Stimulated activated naive CD8-positive, alpha-beta T cell treated with anti-CD3 and anti-CD28 coated beads, Interleukin-15, Interleukin-2, amounts not matched to agents 100 U/mL and 50 U/mL, for 24 hours (primary cell): ENCODE measurements around the gene HRC.
"Not testable (repeated sequence)": the region's sequence is repeated elsewhere in the genome, so short reads cannot be mapped to it uniquely, and the experiment has no call there.

Experiments used
- ATAC-seq: fragments of 150-1000 bp; cut with Tn5 transposase; one replicate; pipeline ENCODE4 v1.10.0; 2021
- DNase-seq: peaks from one replicate; pipeline ENCODE4 v3.0.0; 2021

The HRC gene

DNA sequence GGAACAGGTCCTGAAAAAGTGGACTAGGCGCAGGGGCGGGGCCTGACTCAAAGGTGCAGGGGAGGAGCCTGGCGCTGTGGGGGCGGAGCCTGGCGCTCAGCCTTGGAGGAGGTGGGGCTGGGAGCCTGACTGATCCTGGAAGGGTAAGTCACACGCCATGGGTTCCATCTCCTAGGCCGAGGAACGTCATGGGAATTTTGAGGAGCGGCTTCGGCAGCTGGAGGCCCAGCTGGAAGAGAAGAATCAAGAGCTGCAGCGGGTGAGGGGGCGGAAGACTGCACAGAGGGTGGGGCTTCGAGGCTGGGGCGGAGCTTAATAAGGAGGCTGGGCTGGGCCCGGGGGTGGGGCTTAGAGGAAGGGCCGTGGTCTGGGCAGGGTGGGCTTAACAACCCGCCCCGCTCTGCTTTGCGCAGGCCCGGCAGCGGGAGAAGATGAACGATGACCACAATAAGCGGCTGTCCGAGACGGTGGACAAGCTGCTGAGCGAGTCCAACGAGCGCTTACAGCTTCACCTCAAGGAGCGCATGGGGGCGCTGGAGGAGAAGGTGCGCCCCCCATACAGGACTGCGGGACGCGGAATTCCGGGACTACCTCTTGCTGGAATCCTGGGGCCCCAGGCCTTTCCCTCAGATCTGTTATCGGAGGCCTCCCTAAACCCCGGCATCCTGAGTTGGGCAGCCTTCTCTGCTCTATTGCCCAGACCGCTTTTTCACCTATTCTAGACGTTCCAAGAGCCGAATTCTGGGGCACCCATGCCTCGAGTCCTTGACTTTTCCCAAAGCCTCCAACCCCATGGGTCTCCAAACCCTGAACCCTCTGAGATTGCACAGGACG is 21.4 kb downstream of the HRC start:
- ATAC-seq = peak; percentile 47
- peak; percentile 68 for DNase-seq

DNA sequence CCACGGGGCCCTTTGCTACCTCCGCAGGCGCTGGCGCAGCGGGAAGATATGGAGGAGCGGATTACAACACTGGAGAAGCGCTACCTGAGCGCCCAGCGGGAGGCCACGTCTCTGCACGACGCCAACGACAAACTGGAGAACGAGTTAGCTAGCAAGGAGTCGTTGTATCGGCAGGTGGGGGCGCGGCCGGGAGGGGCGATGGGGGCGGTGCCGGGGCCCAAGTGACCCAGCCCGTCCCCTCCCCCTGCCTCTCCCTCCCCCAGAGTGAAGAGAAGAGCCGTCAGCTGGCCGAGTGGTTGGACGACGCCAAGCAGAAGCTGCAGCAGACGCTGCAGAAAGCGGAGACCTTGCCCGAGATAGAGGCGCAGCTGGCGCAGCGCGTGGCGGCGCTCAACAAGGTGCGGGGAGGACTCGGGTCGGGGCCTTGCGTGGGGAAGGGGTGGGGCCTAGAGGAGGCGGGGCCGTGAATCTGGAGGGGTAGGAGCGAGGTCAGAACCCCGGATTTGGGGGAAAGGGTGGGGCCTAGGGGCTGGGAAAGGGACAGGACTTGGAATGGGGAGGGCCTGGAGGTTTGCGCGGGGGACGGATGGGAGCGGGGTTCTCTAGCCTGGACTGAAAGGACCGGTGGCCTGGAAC is 22.1 kb downstream of the HRC start:
- no peak for ATAC-seq
- no peak for DNase-seq

DNA sequence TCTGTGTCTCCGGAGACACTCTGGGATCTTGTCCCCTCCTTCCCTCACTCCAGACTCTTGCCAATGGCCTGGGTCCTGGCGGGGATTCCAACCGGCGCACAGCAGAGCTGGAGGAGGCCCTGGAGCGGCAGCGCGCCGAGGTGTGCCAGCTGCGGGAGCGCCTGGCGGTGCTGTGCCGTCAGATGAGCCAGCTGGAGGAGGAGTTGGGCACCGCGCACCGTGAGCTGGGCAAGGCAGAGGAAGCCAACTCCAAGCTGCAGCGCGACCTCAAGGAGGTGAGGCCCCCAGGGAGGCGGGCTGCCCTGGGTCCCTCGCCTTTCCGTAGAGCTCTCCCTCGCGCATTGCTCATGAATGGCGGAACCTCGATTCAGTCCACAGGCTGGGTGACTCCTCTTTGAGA is 24.9 kb downstream of the HRC start:
- no peak for DNase-seq
- ATAC-seq = no peak

DNA sequence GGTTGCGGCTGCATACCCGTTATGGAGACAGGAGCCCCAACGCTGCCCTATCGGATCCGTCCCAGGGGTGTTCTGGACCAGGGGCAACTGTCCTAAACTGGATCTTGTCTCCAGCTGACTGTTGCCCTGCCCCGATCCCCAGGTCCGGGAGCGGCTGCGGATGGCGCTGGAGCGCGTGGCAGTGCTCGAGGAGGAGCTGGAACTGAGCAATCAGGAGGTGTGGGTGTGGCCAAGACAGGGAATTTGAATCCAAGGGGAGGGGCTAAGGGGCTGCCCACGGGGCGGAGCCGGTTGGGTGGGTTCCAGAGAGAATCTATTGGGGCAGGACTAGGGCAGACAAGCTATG is 26.0 kb downstream of the HRC start:
- ATAC-seq (no peak), DNase-seq (no peak)

DNA sequence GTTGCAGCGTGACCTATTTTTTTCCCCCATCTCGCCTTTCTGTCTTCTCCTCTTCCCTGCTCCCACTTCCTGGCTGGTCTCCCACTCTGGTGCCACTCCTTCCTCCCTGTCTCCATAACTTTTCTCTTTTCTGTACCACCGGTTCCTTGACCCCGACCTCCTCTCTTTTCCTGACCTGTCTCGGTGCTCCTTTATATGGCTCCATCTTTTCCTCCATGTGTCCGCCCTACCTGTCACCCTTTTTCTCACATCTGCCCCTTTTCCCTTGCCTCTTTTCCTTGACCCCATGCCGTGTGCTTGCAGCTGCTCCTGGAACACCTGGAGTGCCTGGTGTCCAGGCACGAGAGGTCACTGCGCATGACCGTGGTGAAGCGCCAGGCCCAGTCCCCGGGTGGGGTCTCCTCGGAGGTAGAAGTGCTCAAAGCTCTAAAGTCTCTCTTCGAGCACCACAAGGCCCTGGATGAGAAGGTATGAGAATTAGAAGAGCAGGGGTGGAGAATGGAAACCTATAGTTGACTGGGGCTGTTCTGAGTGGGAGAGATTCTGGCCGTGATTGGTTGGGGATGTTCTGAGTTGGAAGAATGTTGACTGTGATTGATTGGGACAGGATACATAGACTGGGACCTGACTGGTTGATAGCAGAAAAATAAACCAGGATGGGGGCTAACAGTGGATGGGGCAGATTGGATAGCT is 26.5 kb downstream of the HRC start:
- no peak for DNase-seq
- no peak for ATAC-seq

DNA sequence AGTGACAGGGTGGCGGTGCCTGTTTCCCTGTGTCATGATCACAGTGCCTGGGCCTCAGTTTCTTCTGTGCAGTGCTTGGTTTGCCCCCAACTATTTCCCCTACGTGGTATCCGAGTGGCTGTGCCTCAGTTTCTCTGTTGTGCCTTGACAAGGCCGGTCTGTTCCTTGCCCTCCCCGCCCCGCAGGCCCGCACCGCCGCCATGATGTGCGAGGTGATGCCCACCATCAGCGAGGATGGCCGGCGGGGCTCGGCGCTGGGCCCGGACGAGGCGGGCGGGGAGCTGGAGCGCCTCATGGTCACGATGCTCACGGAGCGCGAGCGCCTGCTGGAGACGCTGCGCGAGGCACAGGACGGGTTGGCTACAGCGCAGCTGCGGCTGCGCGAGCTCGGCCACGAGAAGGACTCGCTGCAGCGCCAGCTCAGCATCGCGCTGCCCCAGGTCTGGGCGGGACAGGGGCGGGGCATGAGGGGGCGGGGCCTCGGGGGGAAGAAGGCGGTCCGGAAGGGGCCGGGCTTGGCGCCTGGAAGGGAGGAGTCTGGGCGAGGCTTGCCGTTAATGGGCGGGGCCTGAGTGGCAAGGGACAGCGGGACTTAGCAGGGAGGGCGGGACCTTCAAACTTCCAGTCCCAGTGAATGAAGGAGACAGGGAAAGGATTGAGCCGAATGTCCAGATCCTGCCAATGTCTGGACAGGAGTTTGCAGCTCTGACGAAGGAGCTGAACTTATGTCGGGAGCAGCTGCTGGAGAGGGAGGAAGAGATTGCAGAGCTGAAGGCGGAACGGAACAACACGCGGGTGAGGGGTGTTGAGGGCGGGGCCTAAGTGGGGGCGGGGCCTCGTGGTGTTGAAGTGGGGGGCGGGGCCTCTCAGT is 27.3 kb downstream of the HRC start:
- ATAC-seq = peak; percentile 96
- DNase-seq = peak; percentile 96

DNA sequence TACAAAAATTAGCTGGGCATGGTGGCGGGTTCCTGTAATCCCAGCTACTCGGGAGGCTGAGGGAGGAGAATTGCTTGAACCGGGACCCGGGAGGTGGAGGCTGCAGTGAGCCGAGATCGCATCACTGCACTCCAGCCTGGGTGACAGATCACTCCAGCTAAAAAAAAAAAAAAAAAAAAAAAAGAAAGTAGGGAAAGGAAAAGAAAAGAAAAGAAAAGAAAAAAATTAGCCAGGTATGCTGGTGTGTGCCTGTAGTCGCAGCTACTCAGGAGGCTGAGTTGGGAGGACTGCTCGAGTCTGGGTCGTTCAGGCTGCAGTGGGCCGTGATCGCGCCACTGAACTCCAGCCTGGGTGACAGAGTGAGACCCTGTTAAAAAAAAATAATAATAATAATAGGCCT is 28.0 kb downstream of the HRC start:
- not testable (repeated sequence) for DNase-seq, ATAC-seq

DNA sequence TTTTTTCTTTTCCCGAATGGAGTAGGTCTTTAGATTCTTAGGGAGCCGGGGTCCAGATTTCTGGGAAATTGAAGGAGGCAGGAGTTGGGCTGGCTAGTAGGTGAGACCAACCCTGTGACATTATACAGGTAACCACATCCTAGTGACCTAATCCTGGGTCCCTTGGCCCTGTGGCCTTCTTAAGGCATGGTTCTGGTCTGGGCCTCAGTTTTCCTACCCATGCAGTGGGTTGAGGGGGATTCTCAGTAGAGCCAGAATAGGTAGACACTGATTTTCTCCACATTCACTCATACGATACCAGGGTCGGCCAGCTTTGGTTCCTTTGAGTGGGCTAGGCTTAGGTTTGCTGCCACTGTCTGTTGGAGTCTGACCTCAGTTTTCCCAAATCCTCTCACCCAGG is 28.6 kb downstream of the HRC start:
- ATAC-seq (no peak), DNase-seq (no peak)

DNA sequence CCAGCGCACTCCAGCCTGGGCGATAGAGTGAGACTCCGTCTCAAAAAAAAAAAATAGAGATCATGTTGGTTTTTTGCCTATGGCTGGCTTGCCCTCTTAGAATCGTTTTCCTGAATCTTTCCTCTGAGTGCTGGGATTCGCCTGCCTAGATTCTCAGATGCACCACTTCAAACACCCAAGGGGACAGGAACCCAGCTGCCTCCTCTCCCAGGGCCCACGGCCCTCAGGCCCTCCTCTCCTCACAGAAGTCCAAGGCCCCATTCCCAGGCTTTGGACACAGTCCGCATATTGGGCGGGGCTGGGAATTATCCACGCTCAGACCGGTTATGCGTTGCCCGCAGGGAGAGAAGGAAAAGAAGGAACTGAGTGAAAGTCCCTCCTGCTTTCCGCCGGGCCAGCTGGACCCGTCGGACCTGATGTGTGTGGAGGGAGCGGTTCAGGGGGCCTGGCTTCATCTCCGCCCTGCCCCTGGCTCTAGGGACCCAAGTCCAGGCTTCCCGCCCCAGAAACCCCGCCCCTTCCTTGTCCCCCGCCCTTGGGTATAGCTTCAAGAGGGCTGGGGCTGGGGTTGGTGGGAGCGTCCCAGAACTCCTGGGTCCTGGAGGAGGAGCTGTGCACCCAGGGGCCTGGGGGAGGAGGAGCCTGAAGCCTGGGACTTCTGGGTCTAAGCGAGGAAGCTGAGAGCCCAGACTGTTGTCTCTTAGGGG is 30.0 kb downstream of the HRC start:
- no peak for DNase-seq
- no peak for ATAC-seq

DNA sequence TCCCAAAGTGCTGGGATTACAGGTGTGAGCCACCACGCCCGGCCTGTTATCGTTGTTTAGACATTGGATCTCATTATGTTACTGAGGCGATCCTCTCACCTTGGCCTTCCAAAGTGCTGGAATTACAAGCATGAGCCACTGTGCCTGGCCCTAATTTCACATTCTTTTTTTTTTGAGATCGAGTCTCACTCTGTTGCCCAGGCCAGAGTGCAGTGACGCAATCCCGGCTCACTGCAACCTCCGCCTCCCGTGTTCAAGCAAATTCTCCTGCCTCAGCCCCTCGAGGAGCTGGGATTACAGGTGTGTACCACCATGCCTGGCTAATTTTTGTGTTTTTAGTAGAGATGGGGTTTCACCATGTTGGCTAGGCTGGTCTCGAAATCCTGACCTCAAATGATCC is 31.9 kb downstream of the HRC start:
- not testable (repeated sequence) for ATAC-seq, DNase-seq

DNA sequence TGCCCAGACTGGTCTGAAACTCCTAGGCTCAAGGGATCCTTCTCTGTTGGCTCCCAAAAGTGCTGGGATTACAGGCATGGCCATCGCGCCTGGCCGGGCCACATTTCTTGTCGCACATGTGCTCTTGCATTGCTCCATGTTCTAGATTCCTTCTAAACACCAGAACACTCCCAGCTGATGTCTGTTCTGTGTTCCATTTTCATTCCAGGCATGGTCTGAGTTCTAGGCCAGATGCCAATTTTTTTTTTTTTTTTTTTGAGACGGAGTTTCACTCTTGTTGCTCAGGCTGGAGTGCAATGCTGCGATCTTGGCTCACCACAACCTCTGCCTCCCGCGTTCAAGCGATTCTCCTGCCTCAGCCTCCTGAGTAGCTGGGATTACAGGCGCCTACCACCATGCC is 33.4 kb downstream of the HRC start:
- not testable (repeated sequence) for DNase-seq

DNA sequence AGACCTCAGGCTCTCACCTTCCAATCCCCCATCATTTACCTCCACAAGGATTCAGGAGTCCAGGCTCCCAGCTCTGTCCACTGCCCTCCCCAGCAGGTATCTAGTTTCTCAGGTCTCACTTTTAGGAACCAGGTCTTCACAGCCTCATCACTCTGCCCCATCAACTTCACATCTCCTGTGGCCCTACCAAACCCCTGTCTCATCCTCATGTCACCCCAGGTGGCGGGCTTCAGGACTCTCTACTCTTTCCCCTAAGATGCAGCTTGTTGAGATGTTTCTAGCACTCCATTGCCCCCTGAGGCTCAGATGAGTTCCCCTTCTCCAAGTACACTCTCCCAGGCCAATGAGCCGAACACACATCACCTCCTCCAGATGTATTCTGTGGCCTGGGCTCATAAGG is 34.3 kb downstream of the HRC start:
- no peak for DNase-seq

More for the DNA sequence above, 33.4 kb downstream of the HRC start:
- not testable (repeated sequence) for ATAC-seq

DNA sequence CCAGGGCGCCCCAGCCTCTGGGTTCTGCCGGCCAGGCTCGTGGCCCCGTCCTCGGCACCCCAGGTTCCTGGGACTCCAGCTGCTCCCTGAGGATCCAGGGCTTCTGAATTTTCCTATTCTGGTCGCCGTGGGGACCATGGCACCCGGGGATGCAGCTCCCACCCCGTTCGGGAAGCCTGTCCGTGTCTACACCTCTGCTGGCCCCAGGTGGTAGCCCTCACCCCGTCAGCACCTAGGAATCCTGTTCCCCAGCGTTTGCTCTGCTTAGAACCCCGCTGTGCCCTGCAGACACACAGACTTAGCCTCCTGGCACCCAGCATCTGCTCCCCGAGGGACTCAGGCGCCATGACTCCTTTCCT is 34.9 kb downstream of the HRC start:
- no peak for ATAC-seq

More for the DNA sequence above, 34.3 kb downstream of the HRC start:
- no peak for ATAC-seq

DNA sequence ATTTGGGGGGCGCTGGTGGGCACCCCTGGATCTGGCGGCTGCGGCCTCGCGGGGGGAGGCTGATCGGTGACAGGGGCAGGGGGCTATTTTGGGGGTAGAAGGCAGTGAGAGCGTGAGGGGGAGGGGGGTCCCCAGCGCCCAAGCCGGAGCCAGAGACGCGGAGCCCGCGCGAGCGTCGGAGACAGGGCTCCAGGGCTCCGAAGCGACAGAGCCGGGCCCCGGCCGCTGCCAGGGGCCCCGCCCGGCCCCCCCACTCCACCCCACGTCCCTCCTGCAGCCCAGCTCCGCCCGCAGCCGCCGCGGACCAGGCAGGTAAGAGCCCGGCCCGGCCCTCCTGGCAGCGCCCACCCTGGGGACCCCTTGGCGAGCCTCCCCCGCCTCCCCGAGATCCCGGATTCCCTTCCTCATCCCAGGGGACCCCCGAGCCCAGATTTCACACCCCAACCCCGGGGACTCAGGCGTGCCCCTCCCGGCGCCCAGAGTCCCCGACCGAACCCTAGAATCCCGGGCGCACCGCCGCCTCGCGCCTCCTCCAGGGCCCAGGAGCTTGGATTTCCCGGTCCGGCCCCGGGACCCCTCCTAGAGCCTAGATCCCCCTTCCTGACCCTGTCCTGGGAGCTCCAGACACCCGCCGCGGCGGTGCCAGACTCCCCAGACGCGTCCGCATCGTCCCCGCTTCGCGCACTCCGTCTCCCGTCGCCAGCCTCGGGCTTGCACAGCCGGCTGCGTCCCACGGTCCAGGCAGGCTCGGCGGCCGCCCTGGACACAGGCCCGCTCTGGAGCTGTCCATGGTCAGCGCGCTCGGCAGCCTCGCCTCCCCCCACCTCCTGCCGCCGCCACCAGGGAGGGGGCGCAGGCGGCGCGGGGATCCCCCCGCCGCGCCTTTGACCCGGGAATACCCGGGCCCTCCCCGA is 35.5 kb downstream of the HRC start, which contains the start of gene PPFIA3:
PPFIA3 (plus strand) TSS at position 134 of the 914 bp plus-strand sequence. CDS start 8,330 bp downstream, outside the sequence.
- ATAC-seq = no peak
- DNase-seq = peak; percentile 38

More for the DNA sequence above, 34.9 kb downstream of the HRC start:
- no peak for DNase-seq

DNA sequence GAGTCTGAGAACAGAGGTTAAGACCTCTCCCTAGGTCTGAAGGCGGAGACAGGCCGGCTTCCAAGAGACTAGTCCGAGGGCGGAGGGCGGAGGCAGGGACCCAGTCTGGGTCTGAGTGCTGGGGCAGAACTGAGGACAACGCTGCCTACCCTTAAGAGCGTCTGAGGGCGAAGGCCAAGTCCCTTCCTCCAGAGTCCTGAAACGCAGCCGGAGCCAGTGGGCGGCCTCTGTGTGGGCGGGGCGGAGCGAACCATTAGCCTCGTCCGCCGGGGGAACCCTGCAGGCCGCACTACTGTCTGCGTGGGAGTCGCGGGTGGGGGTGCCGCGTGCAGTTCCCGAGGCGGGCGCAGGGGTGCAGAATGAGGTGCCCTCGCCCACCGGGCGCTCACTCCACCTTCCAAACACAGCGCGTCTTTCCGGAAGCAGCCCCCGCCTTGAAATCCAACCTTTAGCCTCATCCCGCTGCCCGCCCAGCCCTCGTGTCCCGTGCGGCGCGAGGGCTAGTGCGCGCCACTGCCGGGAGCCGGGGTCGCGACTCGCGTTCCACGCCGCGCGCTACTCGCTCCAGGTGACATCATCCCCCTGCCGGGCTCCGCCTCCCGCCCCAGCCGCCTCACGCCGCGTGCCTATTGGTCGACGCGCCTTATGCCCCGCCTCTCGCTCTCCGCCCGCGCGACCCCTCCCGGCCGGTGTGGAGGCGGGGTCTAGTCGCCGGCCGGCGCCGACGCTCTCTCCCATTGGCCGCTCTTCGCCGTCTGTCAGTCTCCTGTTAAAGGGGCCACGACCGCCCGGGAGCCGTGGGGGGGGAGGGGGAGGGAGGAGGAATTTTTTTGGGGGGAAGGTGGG is 36.4 kb downstream of the HRC start, which contains the start of gene C19orf73:
C19orf73 (minus strand) TSS at position 579 of the 846 bp plus-strand sequence; CDS start at position 458, 121 bp downstream.
- DNase-seq (peak; percentile 96), ATAC-seq (peak; percentile 80)

DNA sequence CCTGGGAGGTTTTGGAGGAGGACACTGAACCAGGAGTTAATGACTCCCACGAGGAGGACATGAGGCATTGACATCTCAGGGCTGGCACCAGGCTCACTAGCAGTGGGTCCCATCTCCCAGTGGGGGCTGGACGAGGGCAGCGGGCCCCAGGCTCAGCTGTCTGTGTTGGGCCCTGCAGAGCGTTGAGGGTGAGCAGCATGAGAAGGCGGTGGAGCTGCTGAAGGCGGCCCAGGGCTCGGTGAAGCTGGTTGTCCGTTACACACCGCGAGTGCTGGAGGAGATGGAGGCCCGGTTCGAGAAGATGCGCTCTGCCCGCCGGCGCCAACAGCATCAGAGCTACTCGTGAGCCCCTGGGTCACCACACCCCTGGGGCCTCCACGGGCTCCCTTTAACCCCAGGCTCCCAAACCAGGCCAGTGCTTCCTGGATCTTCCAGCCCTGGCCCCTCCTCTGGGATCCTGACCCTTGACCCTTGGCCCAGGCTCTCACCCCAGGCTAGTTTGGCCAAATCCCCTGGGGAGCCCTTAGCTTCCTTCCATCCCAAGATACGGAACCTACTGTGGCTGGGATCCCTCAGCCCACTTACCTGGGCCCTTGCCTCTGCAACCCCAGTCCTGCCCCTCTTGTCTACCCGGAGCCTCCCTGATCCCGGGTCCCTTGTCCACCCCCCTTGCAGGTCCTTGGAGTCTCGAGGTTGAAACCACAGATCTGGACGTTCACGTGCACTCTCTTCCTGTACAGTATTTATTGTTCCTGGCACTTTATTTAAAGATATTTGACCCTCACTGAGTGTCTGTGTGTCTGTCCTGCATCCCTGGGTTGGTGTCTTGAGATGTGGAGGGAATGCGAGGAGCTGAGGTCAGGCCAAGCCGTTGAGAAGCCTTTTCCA is 37.3 kb downstream of the HRC start:
- DNase-seq = no peak

DNA sequence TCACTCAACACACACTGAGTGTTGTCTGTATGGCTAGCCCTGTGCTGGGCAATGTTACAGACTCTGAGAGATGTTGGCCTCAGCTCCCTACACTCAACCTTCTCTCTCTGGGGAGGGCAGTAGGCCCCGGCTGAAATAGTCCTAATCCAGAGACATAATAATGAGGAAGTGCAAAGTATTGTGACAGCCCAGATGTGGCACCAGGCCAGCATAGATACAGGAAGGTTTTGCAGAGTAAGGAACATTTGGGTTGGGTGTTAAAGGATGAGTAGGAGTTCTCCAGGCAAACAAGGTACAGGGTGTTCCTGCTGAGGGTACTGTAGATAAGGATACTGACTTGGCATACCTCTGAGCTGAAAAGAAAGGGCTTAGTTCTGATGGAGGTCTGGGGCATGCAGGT is 38.7 kb downstream of the HRC start:
- ATAC-seq = no peak
- DNase-seq = no peak

More for the DNA sequence above, 37.3 kb downstream of the HRC start:
- ATAC-seq = no peak
